Keratinocyte (primary cell): ENCODE results near the gene CADM2. TPM values are rescaled to one million over a fixed set of nuclear protein-coding genes. Genes with fewer than 3 reads are reported as not detected.

Source experiments
- DNase-seq: peaks from one replicate; pipeline ENCODE4 v3.0.0-alpha.2; 2011; ENCODE audit warnings: low read depth, missing footprints, low spot score
- FAIRE-seq: peaks from 2 replicates; lab custom pipeline; 2011; peaks lifted over from hg19 to GRCh38; lab: Jason Lieb, UNC
- H2AFZ ChIP-seq: 2 replicates; pipeline ENCODE4 v1.6.0; 2012; ENCODE audit warnings: low read length, control low read depth, inconsistent platforms; ENCODE audit not compliant: control insufficient read depth
- H3K27ac ChIP-seq: 2 replicates; pipeline ENCODE4 v1.5.1; 2011; ENCODE audit warnings: low read length; ENCODE audit not compliant: control insufficient read depth, insufficient read depth
- H3K27me3 ChIP-seq: 3 replicates; pipeline ENCODE4 v1.6.0; 2011; ENCODE audit warnings: low read length; ENCODE audit not compliant: control insufficient read depth, insufficient read depth; ENCODE audit errors: extremely low read depth
- H3K36me3 ChIP-seq, 2 experiments: 2 replicates in 1 of 2; 3 replicates in 1 of 2; pipeline ENCODE4 v1.5.1; 2011; ENCODE audit warnings: low read length in 2 of 2, mild to moderate bottlenecking in 1 of 2; ENCODE audit not compliant: control insufficient read depth in 2 of 2, insufficient read depth in 2 of 2; ENCODE audit errors: extremely low read depth in 1 of 2
- H3K4me1 ChIP-seq: 3 replicates; pipeline ENCODE4 v1.5.1; 2011; ENCODE audit warnings: low read length; ENCODE audit not compliant: control insufficient read depth, insufficient read depth; ENCODE audit errors: extremely low read depth
- H3K4me2 ChIP-seq: 3 replicates; pipeline ENCODE4 v1.6.0; 2011; ENCODE audit warnings: low read depth, low read length; ENCODE audit not compliant: control insufficient read depth, insufficient read depth; ENCODE audit errors: extremely low read depth
- H3K4me3 ChIP-seq, 3 experiments: fragments of 200-600 bp in 1 of 3; sonication (generic) in 1 of 3; 2 replicates in 2 of 3; 3 replicates in 1 of 3; pipeline ENCODE4 v1.5.1; 2011 to 2016; ENCODE audit warnings: low read length in 3 of 3, mild to moderate bottlenecking in 3 of 3, control low read depth in 2 of 3, inconsistent platforms in 1 of 3, low read depth in 1 of 3, mixed read lengths in 1 of 3, mixed run types in 1 of 3, moderate library complexity in 1 of 3; ENCODE audit not compliant: control insufficient read depth in 2 of 3, insufficient read depth in 2 of 3; ENCODE audit errors: extremely low read depth in 1 of 3
- H3K79me2 ChIP-seq: 2 replicates; pipeline ENCODE4 v1.6.0; 2012; ENCODE audit warnings: low read length; ENCODE audit not compliant: control insufficient read depth, insufficient read depth
- H3K9ac ChIP-seq: 3 replicates; pipeline ENCODE4 v1.6.0; 2011; ENCODE audit warnings: low read length; ENCODE audit not compliant: control insufficient read depth, insufficient read depth; ENCODE audit errors: extremely low read depth
- H3K9me1 ChIP-seq: 3 replicates; pipeline ENCODE4 v1.6.0; 2011; ENCODE audit warnings: low read length; ENCODE audit not compliant: control insufficient read depth, insufficient read depth; ENCODE audit errors: extremely low read depth
- H3K9me3 ChIP-seq: 2 replicates; pipeline ENCODE4 v1.5.1; 2012; ENCODE audit warnings: low read depth, low read length; ENCODE audit not compliant: control insufficient read depth
- H4K20me1 ChIP-seq: 3 replicates; pipeline ENCODE4 v1.6.0; 2011; ENCODE audit warnings: low read length; ENCODE audit not compliant: control insufficient read depth, insufficient read depth; ENCODE audit errors: extremely low read depth
- EZH2 ChIP-seq: IDR thresholded peaks from one replicate; pipeline ENCODE4 v1.6.1; 2012; ENCODE audit warnings: inconsistent platforms, mild to moderate bottlenecking, low read length, moderate library complexity
- dilution Hi-C: fragments of 300-500 bp; cut with MboI; formaldehyde crosslinking; loops from one replicate; pipeline ENCODE4 v1.7.0; 2020; ENCODE audit warnings: low sequenced_read_pairs; ENCODE audit not compliant: extremely low pct_ligation_motif_present
- polyA plus RNA-seq, 5 experiments: library from polyadenylated mRNA; depleted of rRNA in 3 of 5; stranded (reverse) in 3 of 5; stranded (forward) in 1 of 5; unstranded in 1 of 5; fragments of >200 nt; gene quantifications; 1 replicate in 1 of 5; 2 replicates in 3 of 5; 3 replicates in 1 of 5; pipeline versions ENCODE4 v1.2.1 to v1.2.3, GENCODE V29; 2011 to 2012; ENCODE audit warnings: missing spikeins in 2 of 5, low read depth in 1 of 5, low replicate concordance in 1 of 5
- TF ChIP-seq, protein P1 (sequence below), 3 experiments: IDR thresholded peaks in 1 of 3; conservative IDR thresholded peaks in 1 of 3; optimal IDR thresholded peaks in 1 of 3; 2 replicates in 2 of 3; 3 replicates in 1 of 3; pipeline versions ENCODE3 to v1.5.1; 2011; ENCODE audit warnings: low read length in 3 of 3, mild to moderate bottlenecking in 3 of 3, moderate library complexity in 2 of 3, control low read depth in 1 of 3, inconsistent platforms in 1 of 3; ENCODE audit not compliant: insufficient read depth in 2 of 3; ENCODE audit errors: extremely low read depth in 1 of 3

CADM2 gene
- polyA plus RNA-seq, 1 donor (not counting 4 experiments of a cell fraction or from before 2014, with no cell fraction given), result not detected

DNA sequence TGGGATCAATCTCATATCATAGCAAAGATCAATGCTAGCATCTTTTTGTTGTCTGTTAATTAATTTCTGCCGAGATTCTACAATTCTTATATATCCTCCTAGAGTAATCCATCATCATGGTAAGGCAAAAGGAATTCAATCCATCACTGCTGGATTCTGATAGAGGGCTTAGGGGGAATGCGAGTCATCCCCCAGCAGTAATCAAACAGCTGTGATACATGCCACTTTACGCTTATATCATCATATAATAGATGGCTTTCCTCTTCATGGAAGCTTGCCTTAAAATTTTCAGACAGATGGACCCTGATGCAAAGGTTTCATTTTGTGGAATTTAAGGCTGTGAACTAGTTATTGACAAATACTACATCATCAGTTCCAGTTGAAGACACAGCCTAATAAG is 645.9 kb downstream of the CADM2 start:
- H3K27me3 ChIP-seq, result no peaks in the 10 kb centered on the region
- no peaks in the 10 kb centered on the region for H4K20me1 ChIP-seq
- no peak overlapping the region for H3K9ac ChIP-seq
- no peaks in the 10 kb centered on the region for H3K9me1 ChIP-seq
- H3K4me1 ChIP-seq, result no peaks in the 10 kb centered on the region
- H3K4me3 ChIP-seq, result no peak overlapping the region
- no peak for DNase-seq
- no peak overlapping the region for H3K4me2 ChIP-seq
- no peak overlapping the region for H3K27ac ChIP-seq
- no peak for FAIRE-seq
- H3K9me3 ChIP-seq, result no peaks in the 10 kb centered on the region
- dilution Hi-C loops, result no loop called here
- TF ChIP-seq, protein P1, sequence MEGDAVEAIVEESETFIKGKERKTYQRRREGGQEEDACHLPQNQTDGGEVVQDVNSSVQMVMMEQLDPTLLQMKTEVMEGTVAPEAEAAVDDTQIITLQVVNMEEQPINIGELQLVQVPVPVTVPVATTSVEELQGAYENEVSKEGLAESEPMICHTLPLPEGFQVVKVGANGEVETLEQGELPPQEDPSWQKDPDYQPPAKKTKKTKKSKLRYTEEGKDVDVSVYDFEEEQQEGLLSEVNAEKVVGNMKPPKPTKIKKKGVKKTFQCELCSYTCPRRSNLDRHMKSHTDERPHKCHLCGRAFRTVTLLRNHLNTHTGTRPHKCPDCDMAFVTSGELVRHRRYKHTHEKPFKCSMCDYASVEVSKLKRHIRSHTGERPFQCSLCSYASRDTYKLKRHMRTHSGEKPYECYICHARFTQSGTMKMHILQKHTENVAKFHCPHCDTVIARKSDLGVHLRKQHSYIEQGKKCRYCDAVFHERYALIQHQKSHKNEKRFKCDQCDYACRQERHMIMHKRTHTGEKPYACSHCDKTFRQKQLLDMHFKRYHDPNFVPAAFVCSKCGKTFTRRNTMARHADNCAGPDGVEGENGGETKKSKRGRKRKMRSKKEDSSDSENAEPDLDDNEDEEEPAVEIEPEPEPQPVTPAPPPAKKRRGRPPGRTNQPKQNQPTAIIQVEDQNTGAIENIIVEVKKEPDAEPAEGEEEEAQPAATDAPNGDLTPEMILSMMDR (optimal IDR thresholded peaks at IDR 0.05 in 1 of 3, IDR thresholded peaks at IDR 0.05 in 1 of 3, conservative IDR thresholded peaks at IDR 0.05 in 1 of 3; ENCODE audit: extremely low read depth in 1 of 3, insufficient read depth in 2 of 3, low read length in 3 of 3), result no peak
- no peak for TF ChIP-seq EZH2
- no peaks in the 10 kb centered on the region for H3K79me2 ChIP-seq
- H2AFZ ChIP-seq, result no peak overlapping the region
- H3K36me3 ChIP-seq, result no peaks in the 10 kb centered on the region

DNA sequence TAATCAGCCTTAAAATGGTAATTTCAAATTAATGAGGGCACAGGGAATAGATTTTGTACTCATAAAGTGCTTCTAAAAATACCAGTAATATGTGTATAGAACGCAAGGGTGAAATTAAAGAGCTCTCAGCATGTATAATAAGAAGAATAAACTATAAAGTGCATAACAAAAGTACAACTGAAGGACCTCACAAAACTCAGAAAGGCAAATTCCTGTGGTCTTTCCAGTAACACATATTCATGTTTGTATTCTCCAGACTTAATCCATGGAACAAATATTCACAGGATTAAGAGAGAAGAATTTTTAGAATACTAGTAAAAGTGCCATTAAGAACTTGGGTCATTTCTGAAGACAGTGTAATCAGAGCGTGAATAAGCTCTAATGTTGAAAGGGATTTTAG is 646.3 kb downstream of the CADM2 start:
- Histone ChIP-seq H3K9me1 (no peaks in the 10 kb centered on the region), H3K27me3 (no peaks in the 10 kb centered on the region), H3K4me3 (no peak overlapping the region), H3K9ac (no peak overlapping the region), H3K9me3 (no peaks in the 10 kb centered on the region), H3K79me2 (no peaks in the 10 kb centered on the region), H2AFZ (no peak overlapping the region), H3K36me3 (no peaks in the 10 kb centered on the region), H3K4me2 (no peak overlapping the region), H3K27ac (no peak overlapping the region), H4K20me1 (no peaks in the 10 kb centered on the region), H3K4me1 (no peaks in the 10 kb centered on the region)
- dilution Hi-C loops, result no loop called here
- TF ChIP-seq, protein P1 (optimal IDR thresholded peaks at IDR 0.05 in 1 of 3, IDR thresholded peaks at IDR 0.05 in 1 of 3, conservative IDR thresholded peaks at IDR 0.05 in 1 of 3; ENCODE audit: extremely low read depth in 1 of 3, insufficient read depth in 2 of 3, low read length in 3 of 3), result no peak
- no peak for TF ChIP-seq EZH2
- DNase-seq (no peak), FAIRE-seq (no peak)
